MCF 10A (cell line): ENCODE measurements around the gene KCNQ5. TPM values are rescaled to one million over a fixed set of nuclear protein-coding genes. Genes with fewer than 3 reads are reported as not detected.

Experiments used
- microRNA-seq: library from miRNA; unstranded; fragments of <30 nt; microRNA quantifications from one replicate; pipeline ENCODE4 v1.2.0, GENCODE V29; 2022
- total RNA-seq: library from RNA; stranded (reverse); gene quantifications from 2 replicates; pipeline ENCODE4 v1.2.3, GENCODE V29; 2022

Gene KCNQ5
- total RNA-seq, 1 experiment from 2014 or later: 10.3 TPM

Small RNA genes lying within 50 kb of the gene (microRNA-seq; reads per million reads assigned to microRNA genes)
- not detected for gene MIR4282
